ENCODE measurements around the gene SCAND1.

- TF ChIP-seq CTCF (IDR thresholded peaks at IDR 0.05) (no peak), POLR2A (IDR thresholded peaks at IDR 0.05) (no peak)
These were observed 1.6 kb downstream of the SCAND1 start for GRCh38 chr20:35952480-35953386.

Data from adrenal gland (tissue), 5 donors.